Measurements from ENCODE around the gene MRPS11.
A peak's percentile ranks its signal among the peaks of the same experiment; 100 is the strongest.

MRPS11 gene

GRCh38 chr15:88467073-88467934, at the start of gene MRPS11, which contains the start of gene MRPL46:
Gene MRPS11 (plus strand): TSS chr15:88467708. CDS start chr15:88467718, 10 bp downstream.
Gene MRPL46 (minus strand): TSS chr15:88467388. CDS start chr15:88467377, 11 bp downstream.
- TF ChIP-seq TCF4 (CRISPR knock-in tag; IDR thresholded peaks at IDR 0.05; ENCODE audit: borderline replicate concordance) (0 out of 2 replicates have a peak, but pooled peaks have one; percentile 9), PPARA (CRISPR knock-in tag; IDR thresholded peaks at IDR 0.05; ENCODE audit: borderline replicate concordance) (no peak)
- peak; percentile 96 for ATAC-seq

GRCh38 chr15:88419830-88420229, 47.7 kb upstream of the MRPS11 start:
- no peak for ATAC-seq
- no peak for TF ChIP-seq ZNF70 (CRISPR knock-in tag; IDR thresholded peaks at IDR 0.05)
- TF ChIP-seq ISL1 (CRISPR knock-in tag; IDR thresholded peaks at IDR 0.05): no peak
- TF ChIP-seq GLIS3 (CRISPR knock-in tag; IDR thresholded peaks at IDR 0.05): no peak
- TF ChIP-seq BACH2 (CRISPR knock-in tag; IDR thresholded peaks at IDR 0.05; ENCODE audit: borderline replicate concordance): no peak
- TF ChIP-seq, protein P1, sequence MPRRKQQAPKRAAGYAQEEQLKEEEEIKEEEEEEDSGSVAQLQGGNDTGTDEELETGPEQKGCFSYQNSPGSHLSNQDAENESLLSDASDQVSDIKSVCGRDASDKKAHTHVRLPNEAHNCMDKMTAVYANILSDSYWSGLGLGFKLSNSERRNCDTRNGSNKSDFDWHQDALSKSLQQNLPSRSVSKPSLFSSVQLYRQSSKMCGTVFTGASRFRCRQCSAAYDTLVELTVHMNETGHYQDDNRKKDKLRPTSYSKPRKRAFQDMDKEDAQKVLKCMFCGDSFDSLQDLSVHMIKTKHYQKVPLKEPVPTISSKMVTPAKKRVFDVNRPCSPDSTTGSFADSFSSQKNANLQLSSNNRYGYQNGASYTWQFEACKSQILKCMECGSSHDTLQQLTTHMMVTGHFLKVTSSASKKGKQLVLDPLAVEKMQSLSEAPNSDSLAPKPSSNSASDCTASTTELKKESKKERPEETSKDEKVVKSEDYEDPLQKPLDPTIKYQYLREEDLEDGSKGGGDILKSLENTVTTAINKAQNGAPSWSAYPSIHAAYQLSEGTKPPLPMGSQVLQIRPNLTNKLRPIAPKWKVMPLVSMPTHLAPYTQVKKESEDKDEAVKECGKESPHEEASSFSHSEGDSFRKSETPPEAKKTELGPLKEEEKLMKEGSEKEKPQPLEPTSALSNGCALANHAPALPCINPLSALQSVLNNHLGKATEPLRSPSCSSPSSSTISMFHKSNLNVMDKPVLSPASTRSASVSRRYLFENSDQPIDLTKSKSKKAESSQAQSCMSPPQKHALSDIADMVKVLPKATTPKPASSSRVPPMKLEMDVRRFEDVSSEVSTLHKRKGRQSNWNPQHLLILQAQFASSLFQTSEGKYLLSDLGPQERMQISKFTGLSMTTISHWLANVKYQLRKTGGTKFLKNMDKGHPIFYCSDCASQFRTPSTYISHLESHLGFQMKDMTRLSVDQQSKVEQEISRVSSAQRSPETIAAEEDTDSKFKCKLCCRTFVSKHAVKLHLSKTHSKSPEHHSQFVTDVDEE (CRISPR knock-in tag; IDR thresholded peaks at IDR 0.05): no peak
- TF ChIP-seq ARNTL (CRISPR knock-in tag; IDR thresholded peaks at IDR 0.05; ENCODE audit: borderline replicate concordance, low read depth): no peak
- no peak for TF ChIP-seq ZC3H10 (CRISPR knock-in tag; IDR thresholded peaks at IDR 0.05)
- TF ChIP-seq PATZ1 (CRISPR knock-in tag; IDR thresholded peaks at IDR 0.05; ENCODE audit: borderline replicate concordance): no peak
- no peak for TF ChIP-seq PPARA (CRISPR knock-in tag; IDR thresholded peaks at IDR 0.05; ENCODE audit: borderline replicate concordance)
- no peak for TF ChIP-seq ZNF565 (CRISPR knock-in tag; conservative IDR thresholded peaks at IDR 0.05; ENCODE audit: low read depth)
- TF ChIP-seq SNAI2 (CRISPR knock-in tag; IDR thresholded peaks at IDR 0.05): no peak
- TF ChIP-seq ZFP30 (CRISPR knock-in tag; IDR thresholded peaks at IDR 0.05): no peak
- no peak for TF ChIP-seq ESRRG (CRISPR knock-in tag; IDR thresholded peaks at IDR 0.05)

- no peak for ATAC-seq
Observed at GRCh38 chr15:88423331-88423730, 44.2 kb upstream of the MRPS11 start.

DNA sequence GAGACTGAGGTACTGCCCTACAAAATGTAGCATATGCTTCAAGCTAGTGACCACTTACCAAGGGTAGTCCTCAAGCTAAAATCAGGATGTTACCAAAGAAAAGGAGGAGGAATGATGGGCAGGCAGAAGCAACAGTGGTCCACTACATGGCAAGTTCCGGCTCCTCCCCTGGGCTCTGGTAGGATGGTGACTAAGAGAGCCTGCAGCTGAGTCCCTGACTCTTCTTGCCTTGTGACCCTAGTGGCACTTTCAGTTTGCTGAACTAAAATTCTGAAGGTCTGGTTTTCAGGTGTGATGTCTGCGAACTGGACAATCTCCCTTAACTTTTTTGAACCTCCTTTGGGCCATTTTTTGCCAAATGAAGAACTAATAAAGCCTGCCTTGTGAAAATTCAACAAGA, 41.2 kb upstream of the MRPS11 start:
- TF ChIP-seq, protein P2, sequence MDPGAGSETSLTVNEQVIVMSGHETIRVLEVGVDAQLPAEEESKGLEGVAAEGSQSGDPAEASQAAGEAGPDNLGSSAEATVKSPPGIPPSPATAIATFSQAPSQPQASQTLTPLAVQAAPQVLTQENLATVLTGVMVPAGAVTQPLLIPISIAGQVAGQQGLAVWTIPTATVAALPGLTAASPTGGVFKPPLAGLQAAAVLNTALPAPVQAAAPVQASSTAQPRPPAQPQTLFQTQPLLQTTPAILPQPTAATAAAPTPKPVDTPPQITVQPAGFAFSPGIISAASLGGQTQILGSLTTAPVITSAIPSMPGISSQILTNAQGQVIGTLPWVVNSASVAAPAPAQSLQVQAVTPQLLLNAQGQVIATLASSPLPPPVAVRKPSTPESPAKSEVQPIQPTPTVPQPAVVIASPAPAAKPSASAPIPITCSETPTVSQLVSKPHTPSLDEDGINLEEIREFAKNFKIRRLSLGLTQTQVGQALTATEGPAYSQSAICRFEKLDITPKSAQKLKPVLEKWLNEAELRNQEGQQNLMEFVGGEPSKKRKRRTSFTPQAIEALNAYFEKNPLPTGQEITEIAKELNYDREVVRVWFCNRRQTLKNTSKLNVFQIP (CRISPR knock-in tag; IDR thresholded peaks at IDR 0.05; ENCODE audit: borderline replicate concordance, low read depth): no peak
- no peak for TF ChIP-seq PPARA (CRISPR knock-in tag; IDR thresholded peaks at IDR 0.05; ENCODE audit: borderline replicate concordance)
- no peak for ATAC-seq

More at GRCh38 chr15:88423331-88423730, 44.2 kb upstream of the MRPS11 start:
- TF ChIP-seq, protein P2 (CRISPR knock-in tag; IDR thresholded peaks at IDR 0.05; ENCODE audit: borderline replicate concordance, low read depth): no peak
- TF ChIP-seq ESRRG (CRISPR knock-in tag; IDR thresholded peaks at IDR 0.05): no peak

DNA sequence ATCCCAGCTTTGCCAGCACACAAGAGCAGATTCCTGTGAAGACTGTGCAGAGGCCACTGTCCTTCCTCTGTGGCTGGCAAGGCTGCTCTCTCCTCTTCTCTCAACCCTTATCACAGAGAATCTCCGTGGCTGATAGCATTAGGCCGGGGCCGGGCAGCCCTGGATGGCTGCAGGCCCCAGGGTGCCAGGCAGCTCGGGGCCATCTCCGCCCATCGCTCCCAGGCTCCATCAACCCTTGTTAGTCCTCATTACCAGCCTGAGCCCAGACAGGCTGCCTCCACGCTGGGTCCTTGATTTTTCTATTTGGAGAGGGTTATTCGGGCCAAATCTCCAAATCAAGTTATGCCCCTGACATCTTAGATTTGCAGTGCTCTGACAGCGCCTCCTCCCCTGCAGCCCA, 39.5 kb upstream of the MRPS11 start:
- no peak for ATAC-seq
- TF ChIP-seq ZNF8 (CRISPR knock-in tag; IDR thresholded peaks at IDR 0.05): no peak
